ENCODE measurements around the gene GLE1. TPM values are rescaled to one million over a fixed set of nuclear protein-coding genes. Genes with fewer than 3 reads are reported as not detected.

The GLE1 gene
- total RNA-seq, 4 donors from 2014 or later, result 27.0 to 55.3 (median 28.3) TPM

- TF ChIP-seq POLR2A (IDR thresholded peaks at IDR 0.05) (no peak), CTCF (IDR thresholded peaks at IDR 0.05) (no peak)
- Histone ChIP-seq H3K27ac (no peak overlapping the region), H3K4me1 (no peaks in the 10 kb centered on the region), H3K4me3 (no peak overlapping the region), H3K36me3 (peaks cover 0 to 79% (median 0%) of the 10 kb centered on the region in 3 donors), H3K9me3 (no peaks in the 10 kb centered on the region), H3K27me3 (no peaks in the 10 kb centered on the region)
- no peak for DNase-seq
These were observed 18.3 kb upstream of the GLE1 start for GRCh38 chr9:128486201-128486600.

GRCh38 chr9:128493424-128493823 is 11.1 kb upstream of the GLE1 start:
- Histone ChIP-seq H3K9me3 (no peaks in the 10 kb centered on the region), H3K27me3 (no peaks in the 10 kb centered on the region), H3K27ac (no peak overlapping the region), H3K4me3 (no peak overlapping the region), H3K4me1 (no peaks in the 10 kb centered on the region), H3K36me3 (peaks cover 0 to 42% (median 0%) of the 10 kb centered on the region in 3 donors)
- TF ChIP-seq CTCF (IDR thresholded peaks at IDR 0.05) (no peak), POLR2A (IDR thresholded peaks at IDR 0.05) (no peak)
- DNase-seq, result no peak

GRCh38 chr9:128494108-128494745 is 10.3 kb upstream of the GLE1 start:
- Histone ChIP-seq H3K4me3 (no peak overlapping the region), H3K27ac (no peak overlapping the region), H3K36me3 (peaks cover 0 to 46% (median 0%) of the 10 kb centered on the region in 3 donors), H3K27me3 (no peaks in the 10 kb centered on the region), H3K9me3 (no peaks in the 10 kb centered on the region), H3K4me1 (no peaks in the 10 kb centered on the region)
- DNase-seq, result peak; percentile 22 to 63 (median 57)
- TF ChIP-seq POLR2A (IDR thresholded peaks at IDR 0.05), result no peak
- no peak for TF ChIP-seq CTCF (IDR thresholded peaks at IDR 0.05)

- peaks cover 0 to 51% (median 0%) of the 10 kb centered on the region in 3 donors for H3K36me3 ChIP-seq
- H3K9me3 ChIP-seq, result no peaks in the 10 kb centered on the region
- DNase-seq, result no peak
- H3K27ac ChIP-seq, result no peak overlapping the region
- no peak overlapping the region for H3K4me3 ChIP-seq
- TF ChIP-seq POLR2A (IDR thresholded peaks at IDR 0.05), result no peak
- H3K27me3 ChIP-seq, result no peaks in the 10 kb centered on the region
- no peaks in the 10 kb centered on the region for H3K4me1 ChIP-seq
These were observed 9.8 kb upstream of the GLE1 start for GRCh38 chr9:128494746-128495129.

GRCh38 chr9:128495296-128495695 is 9.2 kb upstream of the GLE1 start:
- Histone ChIP-seq H3K4me3 (no peak overlapping the region), H3K27me3 (no peaks in the 10 kb centered on the region), H3K36me3 (peaks cover 0 to 53% (median 0%) of the 10 kb centered on the region in 3 donors), H3K9me3 (no peaks in the 10 kb centered on the region), H3K27ac (no peak overlapping the region), H3K4me1 (no peaks in the 10 kb centered on the region)
- DNase-seq, result no peak
- TF ChIP-seq POLR2A (IDR thresholded peaks at IDR 0.05) (no peak), CTCF (IDR thresholded peaks at IDR 0.05) (no peak)

GRCh38 chr9:128495804-128496417 is 8.6 kb upstream of the GLE1 start:
- Histone ChIP-seq H3K4me1 (no peaks in the 10 kb centered on the region), H3K27me3 (no peaks in the 10 kb centered on the region), H3K4me3 (no peak overlapping the region), H3K9me3 (no peaks in the 10 kb centered on the region), H3K27ac (no peak overlapping the region), H3K36me3 (peaks cover 0 to 54% (median 0%) of the 10 kb centered on the region in 3 donors)
- no peak for DNase-seq
- TF ChIP-seq POLR2A (IDR thresholded peaks at IDR 0.05), result no peak
- no peak for TF ChIP-seq CTCF (IDR thresholded peaks at IDR 0.05)

Data from Peyer's patch (tissue), 4 donors.